ENCODE data around the gene EPHB2.

EPHB2 gene

GRCh38 chr1:22953057-22953739, 242.6 kb downstream of the EPHB2 start:
- Mint-ChIP-seq H3K9me3 (no peaks in the 10 kb centered on the region), H3K4me3 (no peak overlapping the region), H3K4me1 (ENCODE audit: low read depth) (no peaks in the 10 kb centered on the region), H3K36me3 (ENCODE audit: low read depth) (no peaks in the 10 kb centered on the region), H3K27ac (no peak overlapping the region), H3K27me3 (ENCODE audit: low read depth) (peaks cover 31% of the 10 kb centered on the region)

DNA sequence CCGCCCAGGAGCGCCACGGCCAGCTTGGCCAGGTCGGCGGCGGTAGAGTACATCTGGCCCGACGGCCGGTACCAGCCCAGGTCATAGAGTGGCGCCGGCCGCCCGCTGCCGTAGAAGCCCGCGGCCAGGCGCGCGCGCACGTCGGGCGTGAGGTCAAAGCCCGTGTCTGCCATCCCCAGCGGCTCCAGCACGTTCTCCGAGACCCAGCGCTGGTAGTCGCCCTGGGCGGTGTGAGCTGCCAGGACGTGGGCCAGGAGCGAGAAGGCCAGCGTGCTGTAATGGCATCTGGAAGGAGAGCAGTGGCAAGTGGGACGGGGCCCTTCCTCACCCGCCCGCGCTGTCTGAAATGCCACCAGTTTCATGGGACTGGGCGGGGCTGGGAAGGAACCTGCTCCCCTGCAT, 243.1 kb downstream of the EPHB2 start:
- peaks cover 26% of the 10 kb centered on the region for H3K27me3 Mint-ChIP-seq (ENCODE audit: low read depth)
- no peaks in the 10 kb centered on the region for H3K9me3 Mint-ChIP-seq
- H3K4me1 Mint-ChIP-seq (ENCODE audit: low read depth): no peaks in the 10 kb centered on the region
- no peaks in the 10 kb centered on the region for H3K36me3 Mint-ChIP-seq (ENCODE audit: low read depth)
- no peak overlapping the region for H3K27ac Mint-ChIP-seq
- no peak overlapping the region for H3K4me3 Mint-ChIP-seq

GRCh38 chr1:22955146-22955545, 244.5 kb downstream of the EPHB2 start:
- H3K4me1 Mint-ChIP-seq (ENCODE audit: low read depth): no peaks in the 10 kb centered on the region
- H3K36me3 Mint-ChIP-seq (ENCODE audit: low read depth): no peaks in the 10 kb centered on the region
- no peak overlapping the region for H3K27ac Mint-ChIP-seq
- H3K27me3 Mint-ChIP-seq (ENCODE audit: low read depth): peaks cover 20% of the 10 kb centered on the region
- no peak overlapping the region for H3K4me3 Mint-ChIP-seq
- no peaks in the 10 kb centered on the region for H3K9me3 Mint-ChIP-seq

DNA sequence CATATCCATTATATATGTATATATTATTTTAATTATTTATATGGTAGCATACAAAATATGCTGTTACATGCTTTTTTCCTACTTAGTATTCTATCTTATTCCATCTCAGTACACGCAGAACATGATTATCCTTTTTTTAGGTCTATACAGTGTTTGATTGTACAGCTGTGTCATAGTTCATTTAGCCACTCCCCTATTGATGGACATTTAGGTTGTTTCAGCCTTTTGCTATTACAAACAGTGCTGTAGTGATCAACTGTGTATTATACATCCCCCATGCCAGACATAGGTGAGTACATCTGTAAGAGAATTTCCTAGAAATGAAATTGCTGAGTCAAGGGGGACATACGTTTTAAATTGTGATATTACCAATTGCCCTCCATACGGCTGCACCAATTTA, 246.4 kb downstream of the EPHB2 start:
- Mint-ChIP-seq H3K4me3 (no peak overlapping the region), H3K4me1 (ENCODE audit: low read depth) (no peaks in the 10 kb centered on the region), H3K27ac (no peak overlapping the region), H3K9me3 (no peaks in the 10 kb centered on the region), H3K27me3 (ENCODE audit: low read depth) (peaks cover 11% of the 10 kb centered on the region), H3K36me3 (ENCODE audit: low read depth) (no peaks in the 10 kb centered on the region)

GRCh38 chr1:22958556-22958955, 247.9 kb downstream of the EPHB2 start:
- Mint-ChIP-seq H3K27ac (no peak overlapping the region), H3K9me3 (no peaks in the 10 kb centered on the region), H3K4me3 (no peak overlapping the region), H3K36me3 (ENCODE audit: low read depth) (no peaks in the 10 kb centered on the region), H3K4me1 (ENCODE audit: low read depth) (no peaks in the 10 kb centered on the region), H3K27me3 (ENCODE audit: low read depth) (peaks cover 10% of the 10 kb centered on the region)

DNA sequence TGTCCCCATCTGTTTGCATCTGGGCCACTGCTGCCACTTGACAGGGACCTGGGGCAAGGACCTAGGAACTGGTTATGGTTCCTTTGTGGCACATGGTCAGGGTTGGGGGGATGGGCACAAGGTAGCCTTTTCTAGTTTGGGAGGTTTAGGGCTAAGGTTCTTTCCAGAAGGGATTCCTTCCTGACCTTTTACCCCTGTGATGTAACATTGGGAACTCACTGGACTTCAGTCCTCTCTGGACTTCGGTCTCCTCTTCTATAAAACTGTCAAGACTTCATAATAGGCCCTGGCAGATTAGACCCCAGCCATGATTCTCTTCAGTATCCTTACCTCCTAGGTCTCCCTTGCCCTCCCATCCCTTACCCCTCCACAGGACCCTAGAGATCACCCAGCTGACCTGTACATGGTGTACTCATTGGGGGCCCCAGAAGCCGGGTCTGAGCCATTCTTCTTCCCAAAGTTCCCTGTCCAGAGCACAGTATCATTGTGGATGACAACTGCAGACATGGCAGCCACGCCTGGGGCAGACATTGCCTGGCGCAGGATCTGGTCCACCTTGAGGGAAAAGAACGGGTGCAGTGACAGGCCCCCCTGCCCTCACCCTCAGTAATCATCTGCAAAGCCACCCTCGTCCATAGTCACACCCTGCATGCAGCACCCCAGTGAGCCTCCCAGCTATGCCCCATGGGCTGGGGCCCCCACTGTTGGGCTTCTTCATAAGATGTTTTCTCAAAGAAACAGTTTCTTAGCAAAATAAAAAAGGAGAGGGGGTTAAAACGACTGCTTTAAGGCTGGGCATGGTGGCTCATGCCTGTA, 249.1 kb downstream of the EPHB2 start:
- Mint-ChIP-seq H3K4me3 (no peak overlapping the region), H3K4me1 (ENCODE audit: low read depth) (no peaks in the 10 kb centered on the region), H3K27me3 (ENCODE audit: low read depth) (no peaks in the 10 kb centered on the region)

GRCh38 chr1:22962558-22962957, 251.9 kb downstream of the EPHB2 start:
- Mint-ChIP-seq H3K4me3 (no peak overlapping the region), H3K36me3 (ENCODE audit: low read depth) (no peaks in the 10 kb centered on the region), H3K27me3 (ENCODE audit: low read depth) (peaks cover 8% of the 10 kb centered on the region)

More for the DNA sequence above, 249.1 kb downstream of the EPHB2 start:
- H3K9me3 Mint-ChIP-seq: no peaks in the 10 kb centered on the region
- no peak overlapping the region for H3K27ac Mint-ChIP-seq
- H3K36me3 Mint-ChIP-seq (ENCODE audit: low read depth): no peaks in the 10 kb centered on the region

GRCh38 chr1:22963044-22963677, 252.5 kb downstream of the EPHB2 start:
- H3K9me3 Mint-ChIP-seq: peaks cover 7% of the 10 kb centered on the region
- peaks cover 13% of the 10 kb centered on the region for H3K27me3 Mint-ChIP-seq (ENCODE audit: low read depth)
- H3K27ac Mint-ChIP-seq: no peak overlapping the region
- no peak overlapping the region for H3K4me3 Mint-ChIP-seq
- H3K36me3 Mint-ChIP-seq (ENCODE audit: low read depth): no peaks in the 10 kb centered on the region
- no peaks in the 10 kb centered on the region for H3K4me1 Mint-ChIP-seq (ENCODE audit: low read depth)

More at GRCh38 chr1:22962558-22962957, 251.9 kb downstream of the EPHB2 start:
- H3K9me3 Mint-ChIP-seq: peaks cover 7% of the 10 kb centered on the region
- H3K27ac Mint-ChIP-seq: no peak overlapping the region
- H3K4me1 Mint-ChIP-seq (ENCODE audit: low read depth): no peaks in the 10 kb centered on the region

- no peaks in the 10 kb centered on the region for H3K36me3 Mint-ChIP-seq (ENCODE audit: low read depth)
- no peak overlapping the region for H3K27ac Mint-ChIP-seq
- peaks cover 41% of the 10 kb centered on the region for H3K27me3 Mint-ChIP-seq (ENCODE audit: low read depth)
- H3K9me3 Mint-ChIP-seq: peaks cover 7% of the 10 kb centered on the region
- H3K4me1 Mint-ChIP-seq (ENCODE audit: low read depth): no peaks in the 10 kb centered on the region
- no peak overlapping the region for H3K4me3 Mint-ChIP-seq
These were observed 255.7 kb downstream of the EPHB2 start for GRCh38 chr1:22966309-22966708.

DNA sequence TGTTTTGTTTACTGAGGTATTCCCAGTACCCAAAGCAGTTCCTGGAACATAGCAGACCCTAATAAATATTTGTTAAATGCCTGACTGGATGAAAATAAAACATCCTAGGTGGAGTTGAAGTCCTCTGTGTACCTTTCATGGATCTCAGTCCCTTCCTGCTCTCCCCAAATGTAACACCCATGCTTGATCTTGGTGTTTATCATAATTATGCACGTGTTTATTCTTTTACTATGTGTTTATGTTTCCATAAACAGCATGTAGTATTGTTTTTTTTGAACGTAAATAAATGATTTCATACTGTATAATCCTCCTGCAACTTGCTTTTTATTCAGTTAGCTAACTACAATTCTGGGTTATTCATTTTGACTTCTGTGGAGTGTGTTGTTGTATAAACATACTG, 257.2 kb downstream of the EPHB2 start:
- H3K27me3 Mint-ChIP-seq (ENCODE audit: low read depth): peaks cover 51% of the 10 kb centered on the region
- peaks cover 7% of the 10 kb centered on the region for H3K9me3 Mint-ChIP-seq
- H3K4me3 Mint-ChIP-seq: no peak overlapping the region
- H3K36me3 Mint-ChIP-seq (ENCODE audit: low read depth): no peaks in the 10 kb centered on the region
- H3K4me1 Mint-ChIP-seq (ENCODE audit: low read depth): no peaks in the 10 kb centered on the region
- no peak overlapping the region for H3K27ac Mint-ChIP-seq

DNA sequence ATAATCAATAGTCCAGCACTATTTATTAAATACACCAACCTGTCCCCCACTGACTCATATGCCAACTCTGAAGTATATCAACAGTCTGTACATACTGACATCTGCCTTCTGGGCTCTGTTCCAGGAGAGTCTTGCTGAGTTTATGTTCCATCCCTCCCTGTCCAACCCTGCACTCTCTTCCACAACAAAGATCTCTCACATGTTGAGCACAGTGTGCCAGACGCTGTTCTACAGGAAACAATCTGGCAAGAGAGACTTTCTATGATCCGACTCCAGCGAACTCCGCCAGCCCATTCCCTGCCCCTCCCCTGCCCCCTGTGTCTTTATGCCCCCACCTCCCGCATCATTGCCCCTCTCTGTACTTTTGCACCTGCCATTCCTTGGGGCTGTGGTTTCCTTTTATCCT, 258.7 kb downstream of the EPHB2 start:
- Mint-ChIP-seq H3K27me3 (ENCODE audit: low read depth) (peaks cover 55% of the 10 kb centered on the region), H3K4me3 (no peak overlapping the region), H3K4me1 (ENCODE audit: low read depth) (no peaks in the 10 kb centered on the region), H3K9me3 (peaks cover 7% of the 10 kb centered on the region), H3K27ac (no peak overlapping the region), H3K36me3 (ENCODE audit: low read depth) (no peaks in the 10 kb centered on the region)

DNA sequence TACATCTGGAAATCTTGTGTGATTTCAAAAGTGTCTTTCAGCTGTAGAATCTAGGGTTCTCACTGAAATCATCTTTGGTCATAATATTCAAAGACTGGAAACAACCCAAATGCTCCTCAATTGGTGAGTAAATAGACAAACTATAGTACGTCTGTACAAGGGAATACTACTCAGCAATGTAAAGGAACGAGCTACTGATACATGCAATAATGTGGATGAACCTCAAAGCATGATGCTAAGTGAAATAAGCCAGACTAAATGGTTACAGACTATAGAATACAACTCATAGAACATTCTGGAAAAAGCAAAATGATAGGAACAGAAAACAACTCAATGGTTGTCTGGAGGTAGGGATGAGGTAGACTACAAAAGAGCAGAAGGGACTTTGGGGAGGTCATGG, 259.5 kb downstream of the EPHB2 start:
- Mint-ChIP-seq H3K4me1 (ENCODE audit: low read depth) (no peaks in the 10 kb centered on the region), H3K4me3 (no peak overlapping the region), H3K27me3 (ENCODE audit: low read depth) (peaks cover 60% of the 10 kb centered on the region), H3K9me3 (peaks cover 7% of the 10 kb centered on the region), H3K27ac (no peak overlapping the region), H3K36me3 (ENCODE audit: low read depth) (no peaks in the 10 kb centered on the region)

Data from T-helper 1 cell treated with Interleukin-12 subunit alpha and Interleukin-12 subunit beta and Interleukin-4 antibody, amounts not matched to agents 30 μg/mL and 1 μg/mL, for 36 hours (primary cell).